HepG2 (cell line): ENCODE data around the gene MLLT1. TPM values are rescaled to one million over a fixed set of nuclear protein-coding genes. Genes with fewer than 3 reads are reported as not detected.

Experiments
- ATF7 ChIP-seq, 2 experiments: fragments of 450-650 bp in 1 of 2; sonication (generic) in 1 of 2; formaldehyde crosslinking in 1 of 2; IDR thresholded peaks; 2 replicates each; pipeline versions ENCODE4 v1.4.0 to v1.6.1; 2016 to 2020; ENCODE audit warnings: antibody characterized with exemption in 1 of 2, mild to moderate bottlenecking in 1 of 2, missing genetic modification reagents in 1 of 2
- BCL6 ChIP-seq: IDR thresholded peaks from 2 replicates; pipeline ENCODE4 v1.6.1; 2016; ENCODE audit warnings: missing genetic modification reagents, missing compliant biosample characterization
- CAMTA2 ChIP-seq: sonication (generic); formaldehyde crosslinking; IDR thresholded peaks from 2 replicates; pipeline ENCODE4 v1.4.0; 2020; ENCODE audit warnings: mild to moderate bottlenecking, missing genetic modification reagents, borderline replicate concordance
- DR1 ChIP-seq: sonication (generic); formaldehyde crosslinking; IDR thresholded peaks from 2 replicates; pipeline ENCODE4 v1.8.0; 2021; ENCODE audit warnings: mild to moderate bottlenecking, missing genetic modification reagents, inconsistent platforms
- EHMT2 ChIP-seq: fragments of 200-600 bp; sonication (generic); IDR thresholded peaks from 2 replicates; pipeline ENCODE4 v1.7.0; 2017; ENCODE audit warnings: antibody characterized with exemption, low read depth, low read length, borderline replicate concordance
- FOXO1 ChIP-seq: sonication (generic); formaldehyde crosslinking; IDR thresholded peaks from 2 replicates; pipeline ENCODE4 v1.4.0; 2020; ENCODE audit warnings: missing genetic modification reagents
- MYC ChIP-seq: sonication (generic); formaldehyde crosslinking; IDR thresholded peaks from 2 replicates; pipeline ENCODE4 v1.9.0; 2021; ENCODE audit warnings: missing genetic modification reagents, borderline replicate concordance
- NCOR1 ChIP-seq: fragments of 200-600 bp; sonication (generic); IDR thresholded peaks from 2 replicates; pipeline ENCODE4 v1.7.0; 2017; ENCODE audit warnings: antibody characterized with exemption, low read length, borderline replicate concordance
- NFE2L1 ChIP-seq: sonication (generic); formaldehyde crosslinking; IDR thresholded peaks from 2 replicates; pipeline ENCODE4 v1.4.0; 2020; ENCODE audit warnings: missing genetic modification reagents, mild to moderate bottlenecking, borderline replicate concordance
- NR3C1 ChIP-seq: sonication (generic); formaldehyde crosslinking; IDR thresholded peaks from 2 replicates; pipeline ENCODE4 v1.4.0; 2020; ENCODE audit warnings: missing genetic modification reagents
- POLR2A ChIP-seq, 2 experiments: IDR thresholded peaks; 2 replicates each; pipeline ENCODE4 v1.6.1; 2011; ENCODE audit warnings: low read depth in 2 of 2, low read length in 2 of 2, mild to moderate bottlenecking in 1 of 2, moderate library complexity in 1 of 2; ENCODE audit not compliant: insufficient read depth in 1 of 2
- RBM39 ChIP-seq: fragments of 200-400 bp; formaldehyde crosslinking; IDR thresholded peaks from one replicate; pipeline ENCODE4 v1.6.1; 2018; ENCODE audit warnings: antibody characterized with exemption, mild to moderate bottlenecking, low read depth, low read length; ENCODE audit not compliant: poor library complexity, severe bottlenecking
- RERE ChIP-seq: IDR thresholded peaks from 2 replicates; pipeline ENCODE4 v1.6.1; 2016; ENCODE audit warnings: low read depth, missing genetic modification reagents, missing compliant biosample characterization
- SP5 ChIP-seq: IDR thresholded peaks from 2 replicates; pipeline ENCODE4 v1.6.1; 2016; ENCODE audit warnings: low read depth, borderline replicate concordance
- TBP ChIP-seq: sonication (generic); formaldehyde crosslinking; IDR thresholded peaks from 2 replicates; pipeline ENCODE4 v1.5.0; 2020; ENCODE audit warnings: missing genetic modification reagents
- WIZ ChIP-seq: sonication (generic); formaldehyde crosslinking; IDR thresholded peaks from 2 replicates; pipeline ENCODE4 v1.5.1; 2020; ENCODE audit warnings: mild to moderate bottlenecking, missing genetic modification reagents
- ZBTB34 ChIP-seq: sonication (generic); formaldehyde crosslinking; IDR thresholded peaks from 2 replicates; pipeline ENCODE4 v1.8.0; 2022; ENCODE audit warnings: mild to moderate bottlenecking, missing genetic modification reagents
- ZFP36L2 ChIP-seq: sonication (generic); formaldehyde crosslinking; IDR thresholded peaks from 2 replicates; pipeline ENCODE4 v1.4.0; 2020; ENCODE audit warnings: missing genetic modification reagents
- ZGPAT ChIP-seq: IDR thresholded peaks from 2 replicates; pipeline ENCODE4 v1.6.1; 2016; ENCODE audit warnings: mild to moderate bottlenecking
- ZNF468 ChIP-seq: sonication (generic); formaldehyde crosslinking; IDR thresholded peaks from 2 replicates; pipeline ENCODE4 v1.8.0; 2022; ENCODE audit warnings: mild to moderate bottlenecking, moderate library complexity, missing genetic modification reagents
- ZNF709 ChIP-seq: sonication (generic); formaldehyde crosslinking; IDR thresholded peaks from 2 replicates; pipeline ENCODE4 v1.5.0; 2020; ENCODE audit warnings: mild to moderate bottlenecking, missing genetic modification reagents
- ZSCAN20 ChIP-seq: sonication (generic); formaldehyde crosslinking; IDR thresholded peaks from 2 replicates; pipeline ENCODE4 v1.4.0; 2020; ENCODE audit warnings: missing genetic modification reagents, mild to moderate bottlenecking, borderline replicate concordance
- polyA plus RNA-seq, 8 experiments: library from polyadenylated mRNA; depleted of rRNA in 3 of 8; stranded (reverse) in 7 of 8; unstranded in 1 of 8; fragments of >200 nt; fragmentation: Illumina TruSeq in 4 of 8; extraction: Trizol in 4 of 8; gene quantifications; 2 replicates each; pipeline versions ENCODE4 v1.2.1 to v1.2.3, GENCODE V29; 2011 to 2016; ENCODE audit warnings: low read depth in 4 of 8, missing spikeins in 1 of 8, mixed read lengths in 1 of 8; ENCODE audit not compliant: insufficient read depth in 1 of 8
- total RNA-seq, 5 experiments: library from RNA; depleted of rRNA; stranded (reverse); fragments of >200 nt; fragmentation: Illumina TruSeq; extraction: Trizol; gene quantifications; 2 replicates each; pipeline ENCODE4 v1.2.3, GENCODE V29; 2016; ENCODE audit warnings: low read depth in 1 of 5

MLLT1 gene
- total and polyA plus RNA-seq, 2 of the 13 experiments (the other 11 are each of a cell fraction or from before 2014, with no cell fraction given) = 11.7 to 12.2 TPM

- TF ChIP-seq RERE (CRISPR knock-in tag) = no peak; the same call in 1 of the 2 replicates
- no peak for TF ChIP-seq DR1 (CRISPR knock-in tag)
- no peak for TF ChIP-seq NCOR1
- TF ChIP-seq ZBTB34 (CRISPR knock-in tag) = peak; percentile 98
- no peak for TF ChIP-seq RBM39
- no peak for TF ChIP-seq CAMTA2 (CRISPR knock-in tag)
- no peak for TF ChIP-seq POLR2A (IDR thresholded peaks at IDR 0.05; ENCODE audit: insufficient read depth in 1 of 2, low read depth in 2 of 2, low read length in 2 of 2)
- peak; percentile 77 for TF ChIP-seq ZGPAT (CRISPR knock-in tag)
- TF ChIP-seq NFE2L1 (CRISPR knock-in tag) = no peak
- TF ChIP-seq FOXO1 (CRISPR knock-in tag) = peak; percentile 65
- TF ChIP-seq MYC (CRISPR knock-in tag) = peak; percentile 39; the same call in 1 of the 2 replicates
- TF ChIP-seq WIZ = no peak
- no peak for TF ChIP-seq TBP (CRISPR knock-in tag)
- TF ChIP-seq ZNF709 (CRISPR knock-in tag) = no peak
- no peak for TF ChIP-seq ZNF468 (CRISPR knock-in tag)
- TF ChIP-seq NR3C1 (CRISPR knock-in tag) = no peak
- no peak for TF ChIP-seq SP5 (CRISPR knock-in tag)
- peak; percentile 53; the same call in 1 of the 2 replicates for TF ChIP-seq BCL6
- TF ChIP-seq ATF7 (IDR thresholded peaks at IDR 0.05) = no peak
- no peak for TF ChIP-seq ATF7 (CRISPR knock-in tag; IDR thresholded peaks at IDR 0.05)
- TF ChIP-seq ZSCAN20 (CRISPR knock-in tag) = no peak
- no peak for TF ChIP-seq EHMT2
- TF ChIP-seq ZFP36L2 = no peak
Observed at GRCh38 chr19:6273701-6274601, 5.8 kb downstream of the MLLT1 start (continued).
